Measurements from ENCODE around the gene EVI5L. TPM values are rescaled to one million over a fixed set of nuclear protein-coding genes. Genes with fewer than 3 reads are reported as not detected.

The EVI5L gene
- total RNA-seq, 1 experiment from 2014 or later = 5.0 TPM

DNA sequence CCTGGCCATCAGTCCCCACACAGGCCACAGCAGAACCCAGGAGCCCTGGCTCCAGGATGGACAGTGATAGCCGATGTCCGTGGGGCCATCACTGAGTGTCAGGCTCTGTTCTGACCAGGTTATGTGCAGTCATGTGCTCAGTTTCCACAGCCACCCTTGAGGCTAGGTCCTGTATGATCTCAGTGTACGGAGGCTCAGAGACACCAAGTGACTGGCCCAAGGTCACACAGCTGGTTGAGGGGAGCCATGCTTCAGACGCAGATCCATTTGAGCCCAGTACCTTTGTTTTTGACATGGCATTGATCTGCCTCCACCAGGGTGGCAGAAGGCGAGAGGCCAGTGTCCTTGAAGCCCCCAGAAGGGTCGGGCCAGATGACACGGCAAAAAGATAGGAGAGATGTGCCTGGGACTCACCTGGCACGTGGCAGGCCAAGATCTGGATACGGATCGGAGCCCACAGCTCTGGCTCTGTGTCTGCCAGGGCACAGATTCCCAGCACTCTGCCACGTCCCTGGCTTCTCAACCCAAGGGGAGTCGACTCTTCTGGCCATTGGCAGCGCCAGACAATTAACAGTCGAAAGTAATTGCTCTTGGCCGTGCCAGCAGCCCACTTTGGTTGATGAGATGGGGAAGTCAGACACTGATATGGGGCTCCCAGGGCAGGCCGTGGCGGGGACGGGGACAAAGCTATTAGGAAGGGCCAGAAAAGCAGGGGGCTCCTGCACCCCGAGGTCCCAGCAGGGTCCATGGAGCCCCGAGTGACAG is 15.6 kb downstream of the EVI5L start:
- Histone ChIP-seq H3K27me3 (ENCODE audit: control insufficient read depth, insufficient read depth, low read length) (no peaks in the 10 kb centered on the region), H3K36me3 (replicated peaks; ENCODE audit: control insufficient read depth, insufficient read depth, low read length) (no peaks in the 10 kb centered on the region), H3K4me3 (ENCODE audit: insufficient read depth, low read depth, low read length) (no peak overlapping the region)
- peak; percentile 40 for DNase-seq

DNA sequence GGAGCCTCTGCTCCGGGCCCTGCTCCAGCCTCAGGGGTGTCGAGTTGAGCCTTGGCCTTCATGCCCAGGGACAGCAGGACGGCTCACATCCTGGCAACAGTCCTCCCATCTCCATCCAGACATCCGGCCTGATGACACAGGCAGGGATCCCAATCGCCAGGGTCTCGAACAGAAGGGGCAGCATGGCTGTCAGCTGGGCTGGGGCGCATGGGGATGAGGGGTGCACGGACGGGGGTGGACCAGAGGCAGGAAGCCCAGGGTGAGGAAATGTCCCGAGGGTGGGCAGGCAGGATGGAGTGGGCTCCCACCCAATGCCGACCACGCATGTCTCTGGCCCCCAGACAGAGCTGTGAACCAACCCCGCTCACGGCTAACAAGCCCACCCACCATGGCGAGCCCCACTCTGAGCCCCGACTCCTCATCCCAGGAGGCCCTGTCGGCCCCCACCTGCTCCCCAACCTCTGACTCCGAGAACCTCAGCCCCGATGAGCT is 16.2 kb downstream of the EVI5L start:
- Histone ChIP-seq H3K4me3 (ENCODE audit: insufficient read depth, low read depth, low read length) (no peak overlapping the region), H3K36me3 (replicated peaks; ENCODE audit: control insufficient read depth, insufficient read depth, low read length) (no peaks in the 10 kb centered on the region), H3K27me3 (ENCODE audit: control insufficient read depth, insufficient read depth, low read length) (no peaks in the 10 kb centered on the region)
- peak; percentile 49 for DNase-seq

DNA sequence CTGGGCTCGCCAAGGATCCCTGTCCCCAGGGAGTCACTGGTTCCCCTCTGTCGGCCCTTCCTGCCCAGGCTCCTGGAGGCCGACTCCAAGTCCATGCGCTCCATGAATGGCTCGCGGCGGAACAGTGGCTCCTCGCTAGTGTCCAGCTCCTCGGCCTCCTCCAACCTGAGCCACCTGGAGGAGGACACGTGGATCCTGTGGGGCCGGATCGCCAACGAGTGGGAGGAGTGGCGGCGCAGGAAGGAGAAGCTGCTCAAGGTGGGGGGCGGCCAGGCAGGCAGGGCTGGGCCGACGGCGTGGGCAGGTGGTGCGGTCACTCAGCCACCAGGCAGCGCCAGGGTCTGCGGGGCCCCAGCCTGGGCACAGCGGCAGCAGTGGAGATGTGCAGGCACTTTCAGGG is 17.6 kb downstream of the EVI5L start:
- Histone ChIP-seq H3K4me3 (ENCODE audit: insufficient read depth, low read depth, low read length) (no peak overlapping the region), H3K27me3 (ENCODE audit: control insufficient read depth, insufficient read depth, low read length) (no peaks in the 10 kb centered on the region; the same call in 1 of the 2 replicates), H3K36me3 (replicated peaks; ENCODE audit: control insufficient read depth, insufficient read depth, low read length) (no peaks in the 10 kb centered on the region)
- peak; percentile 42 for DNase-seq

DNA sequence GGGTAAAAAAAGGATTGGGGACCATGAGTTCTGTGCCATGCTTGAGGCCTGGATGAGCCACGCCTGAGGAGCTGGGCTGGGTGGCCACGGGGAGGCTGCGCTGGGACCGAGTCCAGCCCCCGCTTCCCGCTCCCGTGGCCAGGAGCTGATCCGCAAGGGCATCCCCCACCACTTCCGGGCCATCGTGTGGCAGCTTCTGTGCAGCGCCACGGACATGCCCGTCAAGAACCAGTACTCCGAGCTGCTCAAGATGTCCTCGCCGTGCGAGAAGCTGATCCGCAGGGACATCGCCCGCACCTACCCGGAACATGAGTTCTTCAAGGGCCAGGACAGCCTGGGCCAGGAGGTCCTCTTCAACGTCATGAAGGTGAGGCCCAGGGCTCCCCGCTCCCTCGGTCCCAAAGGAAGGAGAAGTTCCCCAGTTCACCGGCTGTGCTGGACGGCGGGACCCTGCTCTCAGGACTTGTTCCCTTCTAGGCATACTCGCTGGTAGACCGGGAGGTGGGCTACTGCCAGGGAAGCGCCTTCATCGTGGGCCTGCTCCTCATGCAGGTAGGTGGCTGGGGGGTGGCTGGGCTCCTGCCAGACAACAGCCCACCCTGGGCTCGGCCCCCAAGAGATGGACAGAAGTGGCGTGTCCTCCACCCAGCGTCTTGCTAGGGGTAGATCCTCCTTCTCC is 18.9 kb downstream of the EVI5L start:
- no peaks in the 10 kb centered on the region for H3K36me3 ChIP-seq (replicated peaks; ENCODE audit: control insufficient read depth, insufficient read depth, low read length)
- H3K27me3 ChIP-seq (ENCODE audit: control insufficient read depth, insufficient read depth, low read length) = no peaks in the 10 kb centered on the region; the same call in 1 of the 2 replicates
- no peak overlapping the region for H3K4me3 ChIP-seq (ENCODE audit: insufficient read depth, low read depth, low read length)
- DNase-seq = peak; percentile 54

DNA sequence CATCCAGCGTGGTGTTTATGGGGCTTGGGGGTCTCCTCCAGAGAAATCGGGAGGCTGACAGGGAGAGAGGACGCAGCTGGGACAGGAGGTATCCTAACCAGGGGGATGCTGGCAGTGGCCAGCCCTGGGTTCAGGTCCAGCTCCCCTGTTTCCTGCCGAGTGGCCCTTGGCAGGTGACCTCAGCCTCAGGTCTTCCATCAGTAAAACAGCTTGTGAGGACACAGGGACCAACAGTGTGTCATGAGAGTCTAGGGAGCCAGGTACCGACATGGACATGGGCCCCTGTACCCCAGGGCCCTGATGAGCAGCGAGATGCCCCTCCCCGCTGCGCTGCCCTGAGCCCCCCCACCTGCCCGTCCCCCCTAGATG is 19.6 kb downstream of the EVI5L start:
- Histone ChIP-seq H3K4me3 (ENCODE audit: insufficient read depth, low read depth, low read length) (no peak overlapping the region), H3K27me3 (ENCODE audit: control insufficient read depth, insufficient read depth, low read length) (peaks cover 4% of the 10 kb centered on the region), H3K36me3 (replicated peaks; ENCODE audit: control insufficient read depth, insufficient read depth, low read length) (no peaks in the 10 kb centered on the region)
- no peak for DNase-seq

DNA sequence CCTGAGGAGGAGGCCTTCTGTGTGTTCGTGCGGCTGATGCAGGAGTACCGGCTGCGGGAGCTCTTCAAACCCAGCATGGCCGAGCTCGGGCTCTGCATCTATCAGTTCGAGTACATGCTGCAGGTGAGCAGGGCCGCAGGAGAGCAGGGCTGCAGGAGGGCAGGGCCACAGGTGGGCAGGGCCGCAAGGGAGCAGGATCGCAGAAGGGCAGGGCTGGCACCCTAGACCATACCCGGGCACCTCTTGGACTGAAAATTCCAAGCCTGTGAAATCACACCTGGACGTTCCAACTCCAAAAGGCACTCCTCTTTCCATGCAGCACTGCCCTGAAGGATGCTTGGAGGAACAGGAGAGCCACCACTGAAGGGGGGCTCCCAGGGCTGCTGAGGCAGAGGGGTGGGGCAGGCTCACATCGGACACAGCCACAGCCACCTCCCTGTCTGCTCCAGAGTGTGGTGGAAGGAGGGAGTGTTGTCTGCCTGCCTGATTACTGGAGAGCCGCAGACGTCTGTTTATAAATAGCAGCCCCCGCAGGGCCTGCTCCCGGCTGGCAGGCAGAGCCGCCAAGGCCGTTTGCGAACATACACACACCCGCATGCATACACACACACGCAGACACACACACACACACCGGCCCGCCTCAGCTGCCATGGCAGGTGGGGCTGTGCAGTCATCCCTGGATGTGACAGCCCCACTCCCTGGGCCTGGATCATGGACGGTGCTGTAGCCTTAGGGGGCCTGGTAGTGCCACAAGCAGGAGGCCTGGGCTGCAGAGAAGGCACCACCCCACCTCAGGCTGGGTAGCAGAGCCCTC is 20.2 kb downstream of the EVI5L start:
- H3K27me3 ChIP-seq (ENCODE audit: control insufficient read depth, insufficient read depth, low read length) = peaks cover 6% of the 10 kb centered on the region
- DNase-seq = peak; percentile 62
- no peak overlapping the region for H3K4me3 ChIP-seq (ENCODE audit: insufficient read depth, low read depth, low read length)
- H3K36me3 ChIP-seq (replicated peaks; ENCODE audit: control insufficient read depth, insufficient read depth, low read length) = no peaks in the 10 kb centered on the region

DNA sequence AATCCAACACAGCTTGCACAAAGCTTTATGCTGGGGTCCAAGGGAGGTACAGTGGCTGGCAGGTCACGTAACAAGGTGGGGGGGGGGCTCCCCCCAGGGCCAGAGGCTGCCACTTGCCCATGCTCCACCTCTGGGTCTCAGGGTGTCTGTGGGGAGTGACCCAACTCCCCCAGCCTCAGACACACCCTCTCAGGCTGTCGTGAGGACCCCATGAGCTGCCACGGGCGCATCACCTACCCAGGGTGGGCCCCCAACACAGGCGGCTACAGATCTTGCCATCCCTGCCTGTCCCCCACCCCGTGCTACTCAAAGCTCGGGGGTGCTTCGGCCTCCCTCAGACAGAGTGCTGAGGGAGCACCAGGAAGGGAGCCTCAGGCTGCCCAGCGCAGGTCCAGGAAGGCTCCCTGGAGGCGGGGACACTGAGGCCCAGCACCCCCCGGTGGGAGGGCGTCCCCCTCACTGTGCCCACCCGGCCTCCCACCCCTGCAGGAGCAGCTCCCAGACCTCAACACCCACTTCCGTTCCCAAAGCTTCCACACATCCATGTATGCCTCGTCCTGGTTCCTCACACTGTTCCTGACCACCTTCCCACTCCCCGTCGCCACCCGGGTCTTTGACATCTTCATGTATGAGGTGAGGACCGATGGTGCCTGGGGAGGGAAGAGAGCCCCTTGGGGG is 21.1 kb downstream of the EVI5L start:
- H3K4me3 ChIP-seq (ENCODE audit: insufficient read depth, low read depth, low read length) = no peak overlapping the region
- H3K27me3 ChIP-seq (ENCODE audit: control insufficient read depth, insufficient read depth, low read length) = peaks cover 11% of the 10 kb centered on the region
- DNase-seq = peak; percentile 50
- no peaks in the 10 kb centered on the region for H3K36me3 ChIP-seq (replicated peaks; ENCODE audit: control insufficient read depth, insufficient read depth, low read length)

DNA sequence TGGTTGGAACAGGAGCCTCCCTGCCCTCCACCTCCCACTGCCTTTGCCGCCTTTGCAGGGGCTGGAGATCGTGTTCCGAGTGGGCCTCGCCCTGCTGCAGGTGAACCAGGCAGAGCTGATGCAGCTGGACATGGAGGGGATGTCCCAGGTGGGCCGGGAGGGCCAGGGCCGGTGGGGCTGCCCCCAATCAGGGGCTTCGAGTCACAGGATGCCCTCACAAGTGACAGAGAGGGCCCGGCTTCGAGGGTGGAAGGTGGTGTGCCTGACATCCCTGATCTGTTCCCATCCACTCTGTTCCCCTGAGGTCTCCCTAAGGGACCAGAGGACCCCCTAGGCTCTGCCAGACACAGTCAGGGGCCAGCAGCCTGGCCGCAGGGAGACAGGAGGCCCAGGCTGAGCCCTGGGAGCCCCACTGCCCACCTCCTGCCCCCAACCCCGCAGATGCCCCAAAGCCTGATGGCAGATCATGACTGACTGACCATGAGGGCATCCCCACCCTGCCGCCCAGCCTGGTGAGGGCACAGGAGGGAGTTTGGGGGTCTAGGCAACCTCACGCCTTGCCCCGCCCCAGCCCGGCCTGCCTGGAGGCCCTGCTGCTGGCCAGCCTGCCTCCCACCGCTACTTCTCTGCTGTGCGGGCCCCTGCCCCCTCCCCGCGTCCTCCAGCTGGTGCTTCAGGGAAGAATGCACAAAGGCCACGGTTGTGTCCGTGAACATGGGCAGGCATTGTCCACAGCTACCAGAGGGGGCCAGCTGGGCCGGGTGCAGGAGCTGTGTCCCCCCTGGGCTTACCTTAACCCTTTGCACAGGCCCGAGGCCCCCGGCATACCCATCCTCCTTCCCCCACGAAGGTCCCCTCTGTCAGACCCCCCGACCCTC is 21.8 kb downstream of the EVI5L start:
- no peak overlapping the region for H3K4me3 ChIP-seq (ENCODE audit: insufficient read depth, low read depth, low read length)
- no peaks in the 10 kb centered on the region for H3K36me3 ChIP-seq (replicated peaks; ENCODE audit: control insufficient read depth, insufficient read depth, low read length)
- DNase-seq = peak; percentile 65
- peaks cover 15% of the 10 kb centered on the region for H3K27me3 ChIP-seq (ENCODE audit: control insufficient read depth, insufficient read depth, low read length)

DNA sequence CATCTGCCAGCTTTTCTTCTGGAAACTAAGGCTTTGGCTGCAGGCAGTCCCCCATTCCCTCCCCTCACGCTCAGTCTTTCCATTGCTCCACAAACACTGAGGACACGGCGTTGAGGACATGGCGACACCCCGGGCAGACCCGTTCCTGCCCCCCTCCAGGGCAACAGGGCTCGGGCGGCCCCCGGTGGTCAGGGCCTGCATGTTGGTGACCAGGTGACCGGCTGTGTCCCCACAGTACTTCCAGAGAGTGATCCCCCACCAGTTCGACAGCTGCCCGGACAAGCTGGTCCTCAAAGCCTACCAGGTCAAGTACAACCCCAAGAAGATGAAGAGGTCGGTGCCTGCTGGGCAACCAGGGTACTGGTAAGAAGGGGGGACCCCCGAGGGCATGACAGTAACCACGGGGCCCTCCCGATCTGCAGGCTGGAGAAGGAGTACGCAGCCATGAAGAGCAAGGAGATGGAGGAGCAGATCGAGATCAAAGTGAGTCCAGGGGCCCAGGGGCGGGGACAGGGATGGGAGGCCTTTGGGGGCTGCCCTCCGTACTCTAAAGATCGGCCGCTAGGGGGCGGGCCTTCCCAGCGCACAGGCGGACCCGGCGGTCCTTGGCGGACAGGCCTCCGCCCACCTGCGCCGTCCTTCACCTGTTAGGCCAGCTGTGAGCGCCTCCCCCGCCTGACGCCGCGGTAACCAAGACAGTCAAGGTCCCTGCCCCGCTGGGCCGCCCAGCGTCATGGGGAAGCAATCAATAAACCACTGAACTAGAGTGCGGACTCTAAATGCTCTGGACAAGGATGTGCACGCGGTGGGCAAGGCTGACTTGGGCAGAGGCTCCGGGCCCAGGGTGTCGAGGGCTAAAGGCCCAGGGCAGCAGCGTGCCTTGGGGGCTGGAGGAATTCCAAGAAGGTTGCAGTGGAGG is 23.1 kb downstream of the EVI5L start:
- DNase-seq = peak; percentile 100
- no peaks in the 10 kb centered on the region for H3K36me3 ChIP-seq (replicated peaks; ENCODE audit: control insufficient read depth, insufficient read depth, low read length)
- H3K27me3 ChIP-seq (ENCODE audit: control insufficient read depth, insufficient read depth, low read length) = peaks cover 25% of the 10 kb centered on the region
- no peak overlapping the region; the same call in 1 of the 2 replicates for H3K4me3 ChIP-seq (ENCODE audit: insufficient read depth, low read depth, low read length)

DNA sequence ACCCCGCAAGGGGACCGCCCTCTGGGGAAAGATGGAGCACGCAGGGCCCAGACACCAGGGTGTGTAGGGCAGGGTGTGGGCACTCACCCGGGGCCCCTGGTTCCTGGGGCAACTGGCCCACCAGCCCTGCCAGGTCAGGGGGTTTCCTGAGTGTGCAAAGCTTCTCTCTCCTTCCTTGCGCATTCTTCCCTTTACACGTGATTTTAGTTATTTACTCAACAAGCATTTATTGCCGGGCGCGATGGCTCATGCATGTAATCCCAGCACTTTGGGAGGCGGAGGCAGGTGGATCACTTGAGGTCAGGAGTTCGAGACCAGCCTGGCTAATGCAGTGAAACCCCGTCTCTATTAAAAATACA is 23.7 kb downstream of the EVI5L start:
- Histone ChIP-seq H3K4me3 (ENCODE audit: insufficient read depth, low read depth, low read length) (no peak overlapping the region), H3K27me3 (ENCODE audit: control insufficient read depth, insufficient read depth, low read length) (peaks cover 28% of the 10 kb centered on the region), H3K36me3 (replicated peaks; ENCODE audit: control insufficient read depth, insufficient read depth, low read length) (no peaks in the 10 kb centered on the region)
- no peak for DNase-seq

DNA sequence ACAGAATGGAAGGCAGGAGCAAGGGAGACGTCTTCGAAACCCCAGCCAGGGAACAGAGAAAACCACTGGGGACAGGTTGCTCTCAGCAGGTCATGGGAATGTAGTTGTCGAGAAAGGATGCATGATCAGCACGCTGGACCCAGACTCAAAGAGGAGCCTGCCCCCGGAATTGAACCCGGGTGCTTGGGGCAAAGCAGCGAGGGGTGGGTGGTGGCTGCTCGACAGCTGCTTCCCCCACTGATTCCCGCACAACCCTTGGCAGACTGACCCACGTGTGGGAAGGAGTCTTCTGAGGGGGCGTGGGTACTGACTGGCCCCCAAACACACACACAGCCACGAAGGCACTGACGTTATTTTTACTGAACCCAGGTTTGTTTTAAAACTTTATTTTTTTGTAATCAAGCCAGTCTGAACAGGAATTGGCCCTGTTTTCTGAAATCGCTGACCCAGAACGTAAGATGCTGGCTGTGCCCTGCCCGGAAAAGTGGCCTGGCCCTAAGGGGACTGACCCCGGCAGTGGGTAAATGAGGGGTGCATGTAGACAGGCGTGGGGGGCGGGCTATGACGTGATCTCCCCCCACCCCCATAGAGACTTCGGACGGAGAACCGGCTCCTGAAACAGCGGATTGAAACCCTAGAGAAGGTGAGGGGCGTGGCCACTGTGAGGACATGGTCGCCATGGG is 25.5 kb downstream of the EVI5L start:
- H3K27me3 ChIP-seq (ENCODE audit: control insufficient read depth, insufficient read depth, low read length) = peaks cover 39% of the 10 kb centered on the region

DNA sequence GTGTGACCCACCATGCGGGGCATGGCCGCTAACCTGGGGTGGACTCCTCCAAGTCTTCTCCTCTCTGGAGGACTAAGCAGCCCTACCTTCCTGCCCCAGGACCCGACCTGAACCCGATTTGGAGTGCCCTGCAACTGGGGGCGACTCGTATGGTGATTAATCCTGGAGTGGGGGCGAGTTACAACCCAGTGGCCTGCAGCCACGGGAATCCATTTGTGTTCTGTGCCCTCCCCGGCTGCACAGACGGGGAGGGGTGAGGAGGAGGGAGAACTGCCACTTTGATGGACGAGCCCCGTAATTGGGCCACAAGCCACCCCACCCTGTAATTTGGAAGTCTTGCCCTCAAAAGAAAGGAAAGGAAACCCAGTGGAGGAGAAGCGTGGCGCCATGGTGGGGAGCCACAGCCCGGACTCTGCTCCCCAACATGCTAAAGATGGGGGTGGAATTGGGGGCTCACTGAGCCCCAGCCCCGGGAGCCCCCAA is 26.1 kb downstream of the EVI5L start:
- H3K4me3 ChIP-seq (ENCODE audit: insufficient read depth, low read depth, low read length) = no peak overlapping the region
- H3K27me3 ChIP-seq (ENCODE audit: control insufficient read depth, insufficient read depth, low read length) = peaks cover 44% of the 10 kb centered on the region
- no peaks in the 10 kb centered on the region for H3K36me3 ChIP-seq (replicated peaks; ENCODE audit: control insufficient read depth, insufficient read depth, low read length)
- DNase-seq = peak; percentile 59

More for the DNA sequence above, 25.5 kb downstream of the EVI5L start:
- H3K4me3 ChIP-seq (ENCODE audit: insufficient read depth, low read depth, low read length) = no peak overlapping the region
- DNase-seq = peak; percentile 29
- H3K36me3 ChIP-seq (replicated peaks; ENCODE audit: control insufficient read depth, insufficient read depth, low read length) = no peaks in the 10 kb centered on the region
